Measurements from ENCODE around the gene GDI1.

The GDI1 gene

GRCh38 chrX:154470914-154471568 is 34.1 kb downstream of the GDI1 start:
- H3K9ac ChIP-seq (ENCODE audit: low read depth, low read length, poor library complexity, severe bottlenecking), result no peak overlapping the region
- H3K79me2 ChIP-seq (ENCODE audit: insufficient read depth, low read length), result no peaks in the 10 kb centered on the region
- H3K4me2 ChIP-seq (ENCODE audit: low read depth, low read length, poor library complexity, severe bottlenecking), result no peak overlapping the region
- no peaks in the 10 kb centered on the region; the same call in 1 of the 2 replicates for H3K36me3 ChIP-seq (ENCODE audit: insufficient read depth, low read length)
- H3K9me3 ChIP-seq (ENCODE audit: insufficient read depth, low read depth, low read length), result no peaks in the 10 kb centered on the region
- no peak overlapping the region for H3K4me3 ChIP-seq (ENCODE audit: low read length, poor library complexity, severe bottlenecking)
- H3K9me2 ChIP-seq (replicated peaks; ENCODE audit: low read depth, low read length), result no peaks in the 10 kb centered on the region
- no peak overlapping the region for H2AFZ ChIP-seq (ENCODE audit: low read length)
- H3K27me3 ChIP-seq (ENCODE audit: insufficient read depth, low read length, poor library complexity, severe bottlenecking), result no peaks in the 10 kb centered on the region
- H4K20me1 ChIP-seq (ENCODE audit: insufficient read depth, low read length, poor library complexity, severe bottlenecking), result no peaks in the 10 kb centered on the region
- TF ChIP-seq EZH2phosphoT487 (IDR thresholded peaks at IDR 0.05; ENCODE audit: borderline replicate concordance) (no peak), CTCF (conservative IDR thresholded peaks at IDR 0.05; ENCODE audit: low read length) (no peak)
- H3K4me1 ChIP-seq (ENCODE audit: insufficient read depth, low read length, poor library complexity, severe bottlenecking), result no peaks in the 10 kb centered on the region
- no peaks in the 10 kb centered on the region for H3F3A ChIP-seq (ENCODE audit: low read depth)

GRCh38 chrX:154471839-154472684 is 35.1 kb downstream of the GDI1 start:
- Histone ChIP-seq H3K79me2 (ENCODE audit: insufficient read depth, low read length) (no peaks in the 10 kb centered on the region), H3K4me3 (ENCODE audit: low read length, poor library complexity, severe bottlenecking) (no peak overlapping the region), H3K36me3 (ENCODE audit: insufficient read depth, low read length) (no peaks in the 10 kb centered on the region; the same call in 1 of the 2 replicates), H3K27me3 (ENCODE audit: insufficient read depth, low read length, poor library complexity, severe bottlenecking) (no peaks in the 10 kb centered on the region), H3K4me1 (ENCODE audit: insufficient read depth, low read length, poor library complexity, severe bottlenecking) (no peaks in the 10 kb centered on the region), H4K20me1 (ENCODE audit: insufficient read depth, low read length, poor library complexity, severe bottlenecking) (no peaks in the 10 kb centered on the region), H3F3A (ENCODE audit: low read depth) (no peaks in the 10 kb centered on the region), H3K9ac (ENCODE audit: low read depth, low read length, poor library complexity, severe bottlenecking) (no peak overlapping the region), H3K9me3 (ENCODE audit: insufficient read depth, low read depth, low read length) (no peaks in the 10 kb centered on the region), H2AFZ (ENCODE audit: low read length) (no peak overlapping the region), H3K4me2 (ENCODE audit: low read depth, low read length, poor library complexity, severe bottlenecking) (no peak overlapping the region), H3K9me2 (replicated peaks; ENCODE audit: low read depth, low read length) (no peaks in the 10 kb centered on the region)
- no peak for TF ChIP-seq EZH2phosphoT487 (IDR thresholded peaks at IDR 0.05; ENCODE audit: borderline replicate concordance)
- no peak for TF ChIP-seq CTCF (conservative IDR thresholded peaks at IDR 0.05; ENCODE audit: low read length)

- H3K27me3 ChIP-seq (ENCODE audit: insufficient read depth, low read length, poor library complexity, severe bottlenecking), result no peaks in the 10 kb centered on the region
- no peak overlapping the region for H2AFZ ChIP-seq (ENCODE audit: low read length)
- no peaks in the 10 kb centered on the region for H3K9me3 ChIP-seq (ENCODE audit: insufficient read depth, low read depth, low read length)
- no peak for TF ChIP-seq CTCF (conservative IDR thresholded peaks at IDR 0.05; ENCODE audit: low read length)
- TF ChIP-seq EZH2phosphoT487 (IDR thresholded peaks at IDR 0.05; ENCODE audit: borderline replicate concordance), result no peak
- peaks cover 4% of the 10 kb centered on the region for H3K4me1 ChIP-seq (ENCODE audit: insufficient read depth, low read length, poor library complexity, severe bottlenecking)
- peaks cover 3% of the 10 kb centered on the region; the same call in 1 of the 2 replicates for H3K79me2 ChIP-seq (ENCODE audit: insufficient read depth, low read length)
- H3K4me2 ChIP-seq (ENCODE audit: low read depth, low read length, poor library complexity, severe bottlenecking), result no peak overlapping the region
- H3K36me3 ChIP-seq (ENCODE audit: insufficient read depth, low read length), result no peaks in the 10 kb centered on the region; the same call in 1 of the 2 replicates
- no peak overlapping the region for H3K4me3 ChIP-seq (ENCODE audit: low read length, poor library complexity, severe bottlenecking)
- no peak overlapping the region for H3K9ac ChIP-seq (ENCODE audit: low read depth, low read length, poor library complexity, severe bottlenecking)
- no peaks in the 10 kb centered on the region for H4K20me1 ChIP-seq (ENCODE audit: insufficient read depth, low read length, poor library complexity, severe bottlenecking)
- H3K9me2 ChIP-seq (replicated peaks; ENCODE audit: low read depth, low read length), result no peaks in the 10 kb centered on the region
- no peaks in the 10 kb centered on the region for H3F3A ChIP-seq (ENCODE audit: low read depth)
Observed at GRCh38 chrX:154472685-154473632, 36.0 kb downstream of the GDI1 start.
